ENCODE measurements around the gene IDH3G. TPM values are rescaled to one million over a fixed set of nuclear protein-coding genes. Genes with fewer than 3 reads are reported as not detected.
A peak's percentile ranks its signal among the peaks of the same experiment; 100 is the strongest.
"Not testable (repeated sequence)": the region's sequence is repeated elsewhere in the genome, so short reads cannot be mapped to it uniquely, and the experiment has no call there.

Gene IDH3G
- total RNA-seq (ENCODE audit: insufficient read depth, low replicate concordance), result 17.1 TPM

GRCh38 chrX:153794018-153794896, at the start of gene IDH3G, which contains the start of gene SSR4:
TSS of gene IDH3G (minus strand) at chrX:153794375. CDS start at chrX:153794326, 49 bp downstream.
TSS of gene SSR4 (plus strand) at chrX:153794668. CDS start at chrX:153794688, 20 bp downstream.
- DNase-seq (ENCODE audit: low spot score), result peak; percentile 95

GRCh38 chrX:153836921-153837320, 42.7 kb upstream of the IDH3G start:
- DNase-seq (ENCODE audit: low spot score), result no peak

DNA sequence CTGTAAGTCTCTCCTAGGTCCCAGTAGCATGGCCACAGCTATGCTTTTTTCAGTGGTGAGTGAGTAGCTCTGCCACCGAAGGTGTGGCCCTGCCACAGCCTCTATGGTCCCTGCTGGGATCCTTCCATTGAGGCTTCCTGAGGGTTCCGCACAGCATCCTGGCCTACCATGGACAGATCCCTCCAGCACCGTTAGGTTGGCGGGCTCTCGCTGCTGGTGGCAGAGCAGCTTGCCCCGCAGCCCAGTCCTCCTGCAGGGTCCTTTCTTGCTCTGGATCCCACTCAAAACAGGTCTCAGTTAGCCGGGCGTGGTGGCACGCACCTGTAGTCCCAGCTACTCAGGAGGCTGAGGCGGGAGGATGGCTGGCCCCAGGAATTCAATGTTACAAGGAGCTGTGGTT, 38.6 kb upstream of the IDH3G start:
- no peak for DNase-seq (ENCODE audit: low spot score)

DNA sequence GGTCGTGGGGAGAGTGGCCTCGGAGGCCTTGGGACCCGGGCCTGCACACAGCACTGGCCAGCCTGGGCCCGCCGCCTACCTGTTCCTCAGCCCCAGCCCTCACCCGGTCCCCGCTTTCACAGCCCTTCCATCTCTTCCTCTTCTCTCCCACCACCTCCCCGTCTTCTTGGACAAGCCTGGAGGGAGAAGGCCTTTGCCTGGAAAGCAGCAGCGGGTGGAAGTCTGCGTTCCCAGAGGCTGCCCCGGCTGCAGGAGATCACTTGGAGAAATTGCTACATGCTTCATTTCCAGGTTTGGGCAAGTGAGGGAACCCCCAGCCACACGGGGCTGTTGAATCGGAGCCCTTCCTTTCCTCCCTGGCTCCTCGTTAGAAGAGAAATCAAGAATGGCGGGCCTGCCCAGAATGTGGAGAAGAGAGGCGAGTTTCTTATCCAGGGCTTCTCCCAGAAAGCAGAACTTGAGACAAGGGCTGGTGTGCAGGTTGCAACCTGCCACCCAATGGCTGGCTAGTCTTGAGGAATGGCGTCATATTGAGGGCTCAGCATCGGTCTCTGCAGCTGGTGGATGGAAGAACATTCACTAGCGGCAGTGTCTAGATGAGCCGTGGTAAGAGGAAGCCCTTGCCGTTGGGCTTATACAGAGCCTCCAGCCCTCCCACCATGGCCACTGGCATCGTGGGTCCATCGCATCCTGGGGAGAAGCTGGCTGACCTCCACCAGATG, 37.4 kb upstream of the IDH3G start:
- no peak for DNase-seq (ENCODE audit: low spot score)

DNA sequence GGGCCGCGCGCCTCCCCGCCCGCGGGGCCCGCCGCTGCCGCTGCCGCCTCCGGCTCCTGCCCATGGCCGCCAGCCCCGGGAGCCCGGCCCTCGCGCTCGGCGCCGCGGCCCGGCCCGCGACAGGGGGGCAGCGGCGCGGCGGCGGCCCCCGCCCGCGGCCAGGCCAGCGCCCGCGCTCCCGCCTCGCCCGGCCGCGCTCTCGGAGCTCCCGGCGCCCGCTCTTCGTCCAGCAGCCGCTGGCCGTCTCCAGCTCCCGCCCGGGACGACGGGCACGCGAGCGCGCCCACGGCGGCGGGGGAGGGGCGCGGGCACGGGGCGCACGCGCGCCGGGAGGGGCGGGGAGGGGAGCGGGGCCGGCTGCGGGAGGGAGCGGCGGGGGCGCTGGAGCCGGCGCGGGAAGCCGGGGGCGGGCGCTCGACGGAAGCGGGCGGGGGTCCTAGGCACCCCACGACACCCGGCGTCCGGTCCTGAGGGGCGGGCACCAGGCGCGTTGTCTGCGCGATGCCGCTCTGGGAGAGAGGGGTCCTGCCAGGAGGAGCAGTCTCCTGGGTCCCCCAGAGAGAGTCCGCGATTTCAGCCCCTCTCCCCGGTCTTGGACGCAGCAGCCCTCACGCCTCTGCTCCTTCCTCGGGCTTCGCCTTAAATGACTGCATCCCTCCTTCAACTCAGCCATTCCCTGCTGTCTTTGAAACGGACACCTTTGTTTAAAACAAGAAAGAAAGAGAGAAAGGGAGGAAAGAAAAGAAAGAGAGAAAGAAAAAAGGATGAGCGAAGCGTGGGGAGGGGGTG, 36.7 kb upstream of the IDH3G start:
- DNase-seq (ENCODE audit: low spot score), result no peak

DNA sequence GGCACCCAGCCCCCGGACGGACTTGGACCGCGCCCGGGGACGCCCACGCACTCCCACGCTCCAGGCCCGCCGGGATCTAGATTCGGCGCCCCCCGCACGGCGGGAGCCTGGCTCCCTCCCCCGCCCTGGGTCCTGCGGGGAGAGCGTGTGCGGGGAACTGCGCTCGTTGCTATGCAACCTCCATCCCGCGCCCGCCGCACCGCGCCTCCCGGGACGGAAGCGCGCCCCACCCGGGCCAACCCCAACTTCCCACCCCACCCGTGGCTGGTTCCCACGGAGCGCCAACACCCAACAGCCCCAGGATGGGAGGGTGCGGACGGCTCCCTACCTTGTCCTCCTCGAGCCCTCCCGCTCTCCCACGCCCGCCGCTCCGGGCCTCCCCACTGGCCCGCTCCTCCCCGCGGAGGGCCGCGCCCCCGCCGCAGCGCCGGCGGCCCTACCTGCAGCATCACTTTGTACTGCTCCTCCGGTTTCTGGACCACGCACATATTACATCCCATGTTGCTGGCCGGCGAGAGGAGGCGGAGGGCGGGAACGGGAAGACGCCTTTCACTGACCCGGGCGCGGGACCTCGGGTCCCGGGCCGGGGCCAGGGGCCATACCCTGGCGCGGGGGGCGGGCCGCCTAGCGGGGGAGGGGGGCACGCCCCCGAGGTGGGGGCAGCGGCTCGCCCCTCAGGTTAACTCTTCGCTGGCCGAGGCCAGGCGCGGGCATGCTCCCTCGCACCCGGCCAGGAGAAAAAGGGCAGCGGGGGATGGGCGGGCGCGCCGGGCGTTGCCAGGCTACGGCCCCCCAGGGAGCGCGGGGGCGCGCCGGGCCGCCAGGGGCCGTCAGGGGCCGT, 35.8 kb upstream of the IDH3G start, which contains the start of gene PDZD4:
Gene PDZD4, minus strand, starts transcription at position 746 of the 841 bp plus-strand sequence. Its CDS starts 246 bp downstream, at position 500.
- DNase-seq (ENCODE audit: low spot score), result no peak

- DNase-seq (ENCODE audit: low spot score), result no peak
Measured at GRCh38 chrX:153829549-153829798, 35.3 kb upstream of the IDH3G start.

GRCh38 chrX:153828723-153829548, 34.8 kb upstream of the IDH3G start:
- DNase-seq (ENCODE audit: low spot score), result no peak

DNA sequence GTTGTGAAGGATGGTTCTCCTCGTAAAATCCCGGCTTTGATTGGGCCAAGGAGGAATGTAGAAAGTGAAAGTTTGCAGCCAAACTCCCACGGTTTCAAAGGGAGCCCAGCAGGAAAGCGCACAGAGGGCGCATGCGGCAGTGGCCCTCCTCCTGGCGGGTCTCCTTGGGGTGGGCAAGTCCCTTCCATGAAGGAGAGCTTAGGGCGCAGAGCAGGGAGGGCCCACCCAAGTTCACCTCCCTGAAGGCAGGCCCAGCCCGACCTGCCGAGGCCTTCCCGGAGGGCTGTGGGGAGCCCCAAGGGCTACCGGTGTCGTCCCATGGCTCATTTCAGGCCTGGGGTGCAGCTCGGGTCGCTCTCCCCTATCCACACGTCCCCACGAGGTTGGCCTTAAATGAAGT, 34.1 kb upstream of the IDH3G start:
- no peak for DNase-seq (ENCODE audit: low spot score)

GRCh38 chrX:153827903-153828302, 33.7 kb upstream of the IDH3G start:
- no peak for DNase-seq (ENCODE audit: low spot score)

DNA sequence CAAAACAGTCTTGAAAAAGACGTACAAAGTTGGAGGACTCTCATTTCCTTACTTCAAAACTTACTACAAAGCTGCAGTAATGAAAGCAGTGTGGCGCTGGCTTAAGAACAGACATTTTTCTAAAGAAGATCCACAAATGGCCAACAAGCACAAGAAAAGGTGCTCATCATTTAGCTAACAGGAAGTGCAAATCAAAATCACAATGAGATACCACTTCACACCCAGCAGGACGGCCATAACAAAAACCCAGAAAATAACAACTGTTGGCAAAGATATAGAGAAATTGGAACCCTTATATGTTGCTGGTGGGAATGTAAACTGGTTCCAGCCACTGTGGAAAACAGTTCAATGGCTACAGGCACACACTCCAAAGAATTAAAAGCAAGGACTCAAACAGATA, 32.8 kb upstream of the IDH3G start:
- DNase-seq (ENCODE audit: low spot score), result no peak

GRCh38 chrX:153825042-153825441, 30.9 kb upstream of the IDH3G start:
- DNase-seq (ENCODE audit: low spot score), result no peak

GRCh38 chrX:153824348-153824747, 30.2 kb upstream of the IDH3G start:
- DNase-seq (ENCODE audit: low spot score), result no peak

- no peak for DNase-seq (ENCODE audit: low spot score)
Measured at GRCh38 chrX:153821066-153821465, 26.9 kb upstream of the IDH3G start.

- no peak for DNase-seq (ENCODE audit: low spot score)
Measured at GRCh38 chrX:153820601-153821000, 26.4 kb upstream of the IDH3G start.

- no peak for DNase-seq (ENCODE audit: low spot score)
Measured at GRCh38 chrX:153819384-153820040, 25.3 kb upstream of the IDH3G start.

DNA sequence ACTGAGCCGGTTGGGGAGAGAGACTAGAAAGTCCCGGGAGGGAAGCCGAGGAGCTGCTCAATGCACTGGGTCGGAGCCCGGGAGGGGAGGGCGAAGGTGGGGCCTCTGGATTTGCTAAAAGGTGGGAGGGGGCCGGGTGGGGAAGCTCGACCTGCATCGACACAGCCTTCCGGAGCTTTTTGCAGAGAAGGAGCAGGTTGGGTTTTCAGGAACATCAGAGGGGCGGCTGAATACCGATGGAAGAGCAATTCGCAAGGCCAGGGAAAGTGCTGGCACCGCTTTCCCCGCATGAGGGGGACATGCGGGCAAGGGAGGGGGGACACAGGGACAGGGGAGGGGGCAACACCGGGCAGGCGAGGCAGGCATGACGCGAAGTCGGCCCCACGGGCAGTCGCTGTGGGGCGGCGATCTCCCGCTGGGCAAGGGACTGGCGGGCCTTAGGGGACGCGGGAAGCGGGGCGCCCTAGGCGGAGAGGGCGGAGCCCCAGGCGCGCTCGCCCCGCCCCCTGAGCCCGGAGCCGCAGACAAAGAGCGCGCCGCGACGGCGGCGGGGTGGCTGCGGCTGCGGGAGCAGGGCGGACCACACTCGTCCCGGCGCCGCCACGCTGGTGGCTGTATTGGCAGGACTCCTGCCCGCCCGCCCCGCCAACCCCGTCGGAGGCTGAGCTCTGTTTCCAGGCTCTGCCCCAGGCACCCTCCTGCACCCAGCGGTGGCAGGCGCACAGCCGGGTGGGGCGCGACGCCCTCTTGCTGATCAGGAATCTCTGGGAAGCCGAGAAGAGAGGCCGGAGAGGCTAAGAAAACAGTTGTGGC, 24.6 kb upstream of the IDH3G start:
- peak; percentile 19 for DNase-seq (ENCODE audit: low spot score)

- DNase-seq (ENCODE audit: low spot score), result not testable (repeated sequence)
Measured at GRCh38 chrX:153818064-153818463, 23.9 kb upstream of the IDH3G start.
